H9 (cell line): Measurements from ENCODE around the gene NMRK1. TPM values are rescaled to one million over a fixed set of nuclear protein-coding genes. Genes with fewer than 3 reads are reported as not detected.

Source experiments
- DNase-seq: peaks from one replicate; pipeline ENCODE4 v3.0.0-alpha.2; 2017
- H2AFZ ChIP-seq: one replicate; pipeline ENCODE4 v1.6.1; 2013; ENCODE audit warnings: mild to moderate bottlenecking, low read length, control low read depth, moderate library complexity
- H2AK5ac ChIP-seq: 2 replicates; pipeline ENCODE4 v1.6.1; 2013; ENCODE audit warnings: low read length, control low read depth, mixed read lengths; ENCODE audit not compliant: insufficient read length
- H2BK120ac ChIP-seq: one replicate; pipeline ENCODE4 v1.6.1; 2013; ENCODE audit warnings: low read depth, mild to moderate bottlenecking, low read length, control low read depth, inconsistent platforms; ENCODE audit not compliant: poor library complexity, severe bottlenecking
- H2BK12ac ChIP-seq: 2 replicates; pipeline ENCODE4 v1.6.1; 2013; ENCODE audit warnings: low read length, control low read depth, mixed read lengths, low read depth; ENCODE audit not compliant: insufficient read length
- H2BK15ac ChIP-seq: 2 replicates; pipeline ENCODE4 v1.6.1; 2013; ENCODE audit warnings: low read depth, low read length, control low read depth
- H2BK20ac ChIP-seq: one replicate; pipeline ENCODE4 v1.6.1; 2013; ENCODE audit warnings: low read depth, mild to moderate bottlenecking, low read length, control low read depth, inconsistent platforms; ENCODE audit not compliant: poor library complexity, severe bottlenecking
- H2BK5ac ChIP-seq: 2 replicates; pipeline ENCODE4 v1.6.1; 2013; ENCODE audit warnings: low read length, control low read depth, mixed read lengths; ENCODE audit not compliant: insufficient read length
- H3K14ac ChIP-seq: 2 replicates; pipeline ENCODE4 v1.6.1; 2013; ENCODE audit warnings: low read length, control low read depth; ENCODE audit not compliant: insufficient read depth
- H3K18ac ChIP-seq: 2 replicates; pipeline ENCODE4 v1.6.1; 2013; ENCODE audit warnings: low read depth, mild to moderate bottlenecking, mixed read lengths, low read length, control low read depth; ENCODE audit not compliant: insufficient read length
- H3K23ac ChIP-seq: 2 replicates; pipeline ENCODE4 v1.6.1; 2013; ENCODE audit warnings: low read length, control low read depth, mixed read lengths, low read depth; ENCODE audit not compliant: insufficient read length
- H3K23me2 ChIP-seq: 2 replicates; pipeline ENCODE4 v1.6.1; 2013; ENCODE audit warnings: low read depth, mild to moderate bottlenecking, mixed read lengths, low read length, control low read depth; ENCODE audit not compliant: insufficient read length, poor library complexity, severe bottlenecking
- H3K27ac ChIP-seq: 2 replicates; pipeline ENCODE4 v1.5.1; 2013; ENCODE audit warnings: low read length, control low read depth, mixed read lengths, low read depth; ENCODE audit not compliant: insufficient read length
- H3K27me3 ChIP-seq: 2 replicates; pipeline ENCODE4 v1.6.1; 2013; ENCODE audit warnings: low read length, control low read depth, inconsistent platforms; ENCODE audit not compliant: insufficient read depth
- H3K4ac ChIP-seq: 2 replicates; pipeline ENCODE4 v1.6.1; 2013; ENCODE audit warnings: low read depth, mild to moderate bottlenecking, control low read depth, inconsistent platforms, low read length, moderate library complexity
- H3K4me1 ChIP-seq: 2 replicates; pipeline ENCODE4 v1.6.1; 2013; ENCODE audit warnings: low read length, control low read depth, inconsistent platforms; ENCODE audit not compliant: insufficient read depth
- H3K4me2 ChIP-seq: 2 replicates; pipeline ENCODE4 v1.6.1; 2013; ENCODE audit warnings: low read length, control low read depth, mixed read lengths; ENCODE audit not compliant: insufficient read length, insufficient read depth
- H3K56ac ChIP-seq: 2 replicates; pipeline ENCODE4 v1.6.1; 2013; ENCODE audit warnings: low read depth, mild to moderate bottlenecking, mixed read lengths, low read length, control low read depth; ENCODE audit not compliant: insufficient read length
- H3K79me1 ChIP-seq: 2 replicates; pipeline ENCODE4 v1.6.1; 2013; ENCODE audit warnings: low read depth, mild to moderate bottlenecking, moderate library complexity, low read length, control low read depth, inconsistent platforms; ENCODE audit not compliant: insufficient read depth, poor library complexity, severe bottlenecking
- H3K79me2 ChIP-seq: 2 replicates; pipeline ENCODE4 v1.6.1; 2013; ENCODE audit warnings: low read length, control low read depth, inconsistent platforms; ENCODE audit not compliant: insufficient read depth
- H3K9ac ChIP-seq: 2 replicates; pipeline ENCODE4 v1.6.1; 2013; ENCODE audit warnings: low read length, control low read depth, mixed read lengths; ENCODE audit not compliant: insufficient read length; ENCODE audit errors: extremely low read depth
- H3K9me3 ChIP-seq: one replicate; pipeline ENCODE4 v1.6.1; 2013; ENCODE audit warnings: low read depth, low read length, inconsistent platforms; ENCODE audit not compliant: control insufficient read depth
- H3T11ph ChIP-seq: one replicate; pipeline ENCODE4 v1.6.1; 2013; ENCODE audit warnings: mild to moderate bottlenecking, low read length, control low read depth, inconsistent platforms
- H4K20me1 ChIP-seq: one replicate; pipeline ENCODE4 v1.6.1; 2013; ENCODE audit not compliant: control insufficient read depth, insufficient read length, insufficient read depth
- H4K5ac ChIP-seq: 2 replicates; pipeline ENCODE4 v1.6.1; 2013; ENCODE audit warnings: low read depth, mild to moderate bottlenecking, mixed read lengths, low read length, control low read depth; ENCODE audit not compliant: insufficient read length
- H4K8ac ChIP-seq: replicated peaks from 2 replicates; pipeline ENCODE4 v1.6.1; 2013; ENCODE audit warnings: low read length, control low read depth, mixed read lengths, low read depth; ENCODE audit not compliant: insufficient read length
- H4K91ac ChIP-seq: 2 replicates; pipeline ENCODE4 v1.6.1; 2013; ENCODE audit warnings: low read depth, mild to moderate bottlenecking, moderate library complexity, mixed read lengths, low read length, control low read depth; ENCODE audit not compliant: insufficient read length
- H3K27ac Mint-ChIP-seq, 3 experiments: 2 replicates in 2 of 3; 3 replicates in 1 of 3; pipeline ENCODE4 v1.8.0; 2020 to 2021; ENCODE audit warnings: mixed read lengths in 3 of 3, mild to moderate bottlenecking in 1 of 3, moderate library complexity in 1 of 3
- H3K27me3 Mint-ChIP-seq: 2 replicates; pipeline ENCODE4 v1.8.0; 2021; ENCODE audit warnings: low read depth, mild to moderate bottlenecking, moderate library complexity, mixed read lengths
- H3K36me3 Mint-ChIP-seq, 3 experiments: 2 replicates in 2 of 3; 3 replicates in 1 of 3; pipeline ENCODE4 v1.8.0; 2020 to 2021; ENCODE audit warnings: low read depth in 3 of 3, mixed read lengths in 3 of 3; ENCODE audit not compliant: insufficient read depth in 1 of 3
- H3K4me1 Mint-ChIP-seq, 2 experiments: 2 replicates each; pipeline ENCODE4 v1.8.0; 2020; ENCODE audit warnings: mixed read lengths in 2 of 2
- H3K4me3 Mint-ChIP-seq, 2 experiments: 2 replicates in 1 of 2; 3 replicates in 1 of 2; pipeline ENCODE4 v1.8.0; 2020 to 2021; ENCODE audit warnings: mild to moderate bottlenecking in 2 of 2, mixed read lengths in 2 of 2, moderate library complexity in 1 of 2
- H3K9me3 Mint-ChIP-seq, 2 experiments: 2 replicates in 1 of 2; 3 replicates in 1 of 2; pipeline ENCODE4 v1.8.0; 2020; ENCODE audit warnings: mild to moderate bottlenecking in 2 of 2, mixed read lengths in 2 of 2, moderate library complexity in 1 of 2
- WGBS: extraction: QIAGEN DNeasy Blood & Tissue Kit; methylation state at CpG from one replicate; pipeline ENCODE4 v1.1.7; 2013; ENCODE audit warnings: missing lambda C conversion rate, low lambda C conversion rate, mixed read lengths; ENCODE audit not compliant: insufficient read length; ENCODE audit errors: extremely low coverage; 5-methylcytosine and 5-hydroxymethylcytosine counted together
- total RNA-seq: library from RNA; stranded (reverse); gene quantifications from 2 replicates; pipeline ENCODE4 v1.2.1, GENCODE V29; 2021
- TF ChIP-seq, protein P1 (sequence below): fragments of 200-600 bp; sonication (generic); conservative IDR thresholded peaks from 3 replicates; pipeline ENCODE4 v1.8.0; 2021; ENCODE audit warnings: antibody characterized with exemption, mild to moderate bottlenecking

The NMRK1 gene
- total RNA-seq, 1 experiment from 2014 or later = 3.0 TPM

DNA sequence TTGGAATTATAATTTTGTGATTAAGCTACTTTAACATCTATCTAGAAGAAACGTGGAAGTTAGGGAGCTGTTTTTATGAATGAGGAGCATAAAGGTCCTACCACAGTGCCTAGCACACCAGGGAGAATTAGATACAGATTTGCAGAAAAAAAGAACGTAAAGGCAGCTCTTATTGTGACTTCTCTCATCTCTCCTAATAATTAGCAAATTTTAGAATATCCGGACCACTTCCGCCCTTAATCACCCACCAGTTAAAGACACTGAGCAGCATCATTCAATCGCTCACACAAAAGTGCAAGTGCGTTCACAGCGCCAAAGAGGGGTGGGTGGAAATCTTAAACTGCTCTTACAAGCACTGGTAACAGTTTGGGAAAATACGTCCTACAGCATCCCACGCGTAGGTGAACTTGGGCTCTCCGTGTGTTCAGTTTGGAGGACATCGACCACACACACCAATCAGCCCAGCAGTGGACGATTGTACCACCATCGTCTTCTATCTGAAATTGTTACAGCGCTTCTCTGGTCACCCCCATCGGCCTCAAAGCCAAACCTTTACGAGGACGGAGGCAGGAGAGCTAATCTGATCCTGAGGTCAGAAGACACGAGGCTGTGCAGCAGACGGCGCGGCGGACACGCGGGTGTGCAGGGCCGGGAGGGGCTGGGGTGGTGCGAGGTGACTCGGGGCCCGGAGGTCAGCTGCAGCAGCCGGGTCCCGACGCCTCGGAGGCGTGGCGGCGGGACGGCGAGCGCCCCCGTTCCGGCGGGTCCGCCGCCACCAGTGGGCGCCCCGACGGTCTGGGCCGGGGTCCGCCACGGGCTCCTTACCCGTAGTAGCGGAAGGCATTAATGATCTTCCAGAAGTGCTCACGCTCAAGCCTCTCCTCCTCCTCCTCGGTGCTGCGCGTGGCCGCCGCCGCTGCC lies 60.5 kb downstream of the NMRK1 start:
- Histone ChIP-seq H3K27ac (no peak overlapping the region), H2BK5ac (no peak overlapping the region), H3K4me2 (peak overlapping the region; percentile 82), H2BK120ac (no peak overlapping the region), H2BK15ac (no peak overlapping the region), H3K23ac (no peak overlapping the region), H3K4ac (no peak overlapping the region), H2BK20ac (no peak overlapping the region), H3K18ac (peak overlapping the region; percentile 37), H3K4me1 (no peaks in the 10 kb centered on the region), H4K20me1 (no peaks in the 10 kb centered on the region), H3K79me1 (peaks cover 3% of the 10 kb centered on the region), H2AK5ac (no peak overlapping the region), H4K8ac (no peak overlapping the region), H3T11ph (no peak overlapping the region), H3K79me2 (peaks cover 11% of the 10 kb centered on the region; the same call in 1 of the 2 replicates), H3K56ac (no peak overlapping the region), H2BK12ac (no peak overlapping the region), H3K14ac (peak overlapping the region; percentile 79), H4K91ac (no peak overlapping the region), H4K5ac (no peak overlapping the region), H3K9ac (peak overlapping the region; percentile 75), H2AFZ (no peak overlapping the region), H3K27me3 (no peaks in the 10 kb centered on the region), H3K23me2 (peaks cover 10% of the 10 kb centered on the region), H3K9me3 (no peaks in the 10 kb centered on the region)
- H3K36me3 Mint-ChIP-seq = peaks cover 0 to 4% (median 2%) of the 10 kb centered on the region in 3 experiments; a peak in 3 of 7 replicates
- peak overlapping the region; percentile 94 to 96 for H3K4me3 Mint-ChIP-seq
- DNase-seq = peak; percentile 61
- H3K4me1 Mint-ChIP-seq = peaks cover 14 to 20% of the 10 kb centered on the region in 2 experiments
- WGBS = no CpG with 5 or more reads among the region's 59 CpGs
- H3K27me3 Mint-ChIP-seq = no peaks in the 10 kb centered on the region
- peak overlapping the region; percentile 72 to 97 (median 85); a peak in 6 of 7 replicates for H3K27ac Mint-ChIP-seq
- no peaks in the 10 kb centered on the region for H3K9me3 Mint-ChIP-seq
- TF ChIP-seq, protein P1, sequence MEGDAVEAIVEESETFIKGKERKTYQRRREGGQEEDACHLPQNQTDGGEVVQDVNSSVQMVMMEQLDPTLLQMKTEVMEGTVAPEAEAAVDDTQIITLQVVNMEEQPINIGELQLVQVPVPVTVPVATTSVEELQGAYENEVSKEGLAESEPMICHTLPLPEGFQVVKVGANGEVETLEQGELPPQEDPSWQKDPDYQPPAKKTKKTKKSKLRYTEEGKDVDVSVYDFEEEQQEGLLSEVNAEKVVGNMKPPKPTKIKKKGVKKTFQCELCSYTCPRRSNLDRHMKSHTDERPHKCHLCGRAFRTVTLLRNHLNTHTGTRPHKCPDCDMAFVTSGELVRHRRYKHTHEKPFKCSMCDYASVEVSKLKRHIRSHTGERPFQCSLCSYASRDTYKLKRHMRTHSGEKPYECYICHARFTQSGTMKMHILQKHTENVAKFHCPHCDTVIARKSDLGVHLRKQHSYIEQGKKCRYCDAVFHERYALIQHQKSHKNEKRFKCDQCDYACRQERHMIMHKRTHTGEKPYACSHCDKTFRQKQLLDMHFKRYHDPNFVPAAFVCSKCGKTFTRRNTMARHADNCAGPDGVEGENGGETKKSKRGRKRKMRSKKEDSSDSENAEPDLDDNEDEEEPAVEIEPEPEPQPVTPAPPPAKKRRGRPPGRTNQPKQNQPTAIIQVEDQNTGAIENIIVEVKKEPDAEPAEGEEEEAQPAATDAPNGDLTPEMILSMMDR = peak; percentile 48; the same call in 2 of the 3 replicates
